HG03520 (cell line): ENCODE measurements around the gene TMEM17.
"Not testable (repeated sequence)": the region's sequence is repeated elsewhere in the genome, so short reads cannot be mapped to it uniquely, and the experiment has no call there.

Source experiments
- ATAC-seq: cut with Tn5 transposase; IDR thresholded peaks from one replicate; pipeline ENCODE4 v1.9.1; 2021; ENCODE audit warnings: mild to moderate bottlenecking, moderate library complexity; ENCODE audit not compliant: unreplicated experiment

The TMEM17 gene

GRCh38 chr2:62505750-62506420 lies at the start of gene TMEM17:
TMEM17 (minus strand) TSS chr2:62506195; CDS start chr2:62506129, 66 bp downstream.
- peak; percentile 84 for ATAC-seq

DNA sequence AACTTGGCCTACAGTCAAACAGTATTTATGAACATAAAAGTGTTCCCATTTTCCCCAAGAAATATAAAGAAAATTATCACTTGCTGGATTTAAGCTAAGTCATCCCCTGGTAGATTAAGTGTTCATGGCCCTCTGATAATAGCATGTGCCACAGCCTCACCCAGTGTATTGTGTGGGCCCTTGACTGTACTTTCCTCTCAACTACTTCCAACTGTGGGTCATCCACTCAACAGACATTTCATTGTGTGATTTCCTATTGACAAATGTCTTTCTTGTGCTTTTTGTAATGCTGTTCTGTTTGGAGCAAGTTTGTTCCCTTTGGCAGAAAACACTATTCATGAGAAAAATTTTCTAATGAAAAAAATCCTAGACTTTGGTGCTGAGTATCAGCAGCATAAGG lies 48.4 kb upstream of the TMEM17 start:
- no peak for ATAC-seq

- no peak for ATAC-seq
These were observed 44.5 kb upstream of the TMEM17 start for GRCh38 chr2:62550461-62550860.

GRCh38 chr2:62547854-62548253 lies 41.9 kb upstream of the TMEM17 start:
- no peak for ATAC-seq

DNA sequence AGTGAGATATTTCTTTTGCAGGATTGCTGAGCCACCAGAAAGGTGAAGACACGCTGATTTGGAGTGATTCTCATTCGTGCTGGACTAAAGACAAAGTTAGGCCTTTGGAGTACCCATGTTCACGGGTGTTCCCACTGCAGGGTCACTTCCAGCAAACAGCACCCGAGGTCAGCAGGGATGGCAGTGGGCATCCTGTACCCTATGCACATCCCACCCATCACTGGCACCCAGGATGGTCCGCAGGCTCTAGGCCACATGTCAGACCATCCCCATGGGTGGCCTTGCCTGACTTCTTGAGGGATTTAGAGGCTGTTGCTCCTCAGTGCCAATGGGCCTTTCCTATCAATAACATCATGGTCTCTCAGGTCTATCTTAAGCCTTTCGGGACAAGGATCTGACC lies 39.3 kb upstream of the TMEM17 start:
- ATAC-seq: no peak

DNA sequence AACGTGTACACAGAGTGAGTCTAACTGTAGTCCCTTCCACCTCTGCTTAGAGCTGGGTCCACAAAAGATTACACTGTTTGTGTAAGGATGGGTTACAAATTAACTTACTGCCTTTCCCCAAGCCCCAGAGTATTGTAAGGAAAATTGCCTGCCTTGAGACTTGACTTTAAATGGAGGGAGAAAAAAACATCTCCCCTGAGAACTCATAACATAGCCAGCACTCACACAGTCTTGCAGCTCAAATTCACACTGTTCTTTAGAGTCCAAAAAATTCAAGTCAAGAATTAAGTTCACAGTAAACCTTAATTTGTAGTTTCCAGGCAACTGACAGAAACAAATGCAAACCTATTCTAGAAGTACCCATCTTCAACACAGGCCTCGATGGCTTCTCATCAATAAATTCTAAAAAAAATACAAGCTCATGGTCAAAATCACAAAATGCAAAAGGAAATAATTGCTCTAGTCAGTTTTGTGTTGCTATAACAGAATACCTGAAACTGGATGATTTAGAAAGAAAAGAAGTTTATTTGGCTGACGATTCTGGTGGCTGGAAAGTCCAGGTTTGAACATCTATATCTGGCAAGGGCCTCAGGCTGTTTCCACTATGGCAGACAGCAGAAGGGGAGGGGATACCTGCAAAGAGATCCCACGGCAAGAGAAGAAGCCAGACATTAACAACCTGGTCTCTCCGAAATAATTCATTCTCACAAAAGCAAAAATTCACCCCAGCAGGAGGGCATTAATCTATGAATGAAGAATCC lies 34.6 kb upstream of the TMEM17 start:
- no peak for ATAC-seq

- ATAC-seq: no peak
These were observed 33.8 kb upstream of the TMEM17 start for GRCh38 chr2:62539606-62540407.

DNA sequence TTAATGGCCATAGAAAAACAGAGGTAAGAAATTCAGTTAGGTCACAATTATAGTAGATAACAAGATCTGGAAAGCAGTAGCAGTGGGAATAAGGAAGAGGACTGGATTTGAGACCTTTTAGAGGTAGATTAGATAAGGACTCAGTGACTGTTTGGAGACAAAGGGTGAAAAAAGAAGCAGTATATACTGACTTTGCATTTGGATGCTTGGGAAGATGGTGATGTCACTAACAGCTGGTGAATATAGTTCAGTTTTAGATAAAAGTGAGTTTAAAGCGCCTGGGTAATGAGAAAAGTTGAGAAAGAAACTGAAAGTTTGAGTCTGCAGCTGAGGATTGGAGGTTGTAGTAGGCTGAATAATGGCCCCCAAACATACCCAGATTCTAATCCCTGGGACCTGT lies 32.8 kb upstream of the TMEM17 start:
- no peak for ATAC-seq

DNA sequence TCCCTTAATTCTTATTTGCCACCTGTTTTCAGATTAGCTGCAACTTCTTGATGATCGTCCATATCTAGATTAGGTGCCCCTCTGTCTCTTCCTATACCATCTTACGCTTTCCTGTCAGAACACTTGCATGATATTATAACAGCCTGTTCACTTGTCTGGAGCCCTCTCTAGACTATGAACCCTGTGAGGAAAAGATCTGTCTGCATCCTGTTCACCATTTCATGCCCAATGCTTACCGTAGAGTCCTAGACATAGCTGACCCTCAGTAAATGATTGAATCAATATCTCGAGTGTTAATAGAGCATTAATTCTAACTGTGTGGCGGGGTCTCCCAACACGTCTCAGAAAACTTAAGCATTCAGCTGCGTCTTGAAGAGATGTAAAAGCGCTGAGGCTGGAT lies 31.8 kb upstream of the TMEM17 start:
- ATAC-seq: no peak

- no peak for ATAC-seq
These were observed 31.0 kb upstream of the TMEM17 start for GRCh38 chr2:62536873-62537547.

DNA sequence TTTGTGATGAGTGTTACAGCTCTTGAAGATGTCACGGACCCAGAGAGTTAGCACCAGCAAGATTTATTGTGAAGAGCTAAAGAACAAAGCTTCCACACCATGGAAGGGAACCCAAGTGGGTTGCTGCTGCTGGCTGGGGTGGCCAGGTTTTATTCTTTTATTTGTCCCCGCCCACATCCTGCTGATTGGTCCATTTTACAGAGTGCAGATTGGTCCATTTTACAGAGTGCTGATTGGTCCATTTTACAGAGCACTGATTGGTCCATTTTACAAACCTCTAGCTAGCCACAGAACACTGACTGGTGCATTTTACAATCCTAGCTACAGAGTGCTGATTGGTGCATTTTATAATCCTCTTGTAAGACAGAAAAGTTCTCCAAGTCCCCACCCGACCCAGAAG lies 29.5 kb upstream of the TMEM17 start:
- ATAC-seq: not testable (repeated sequence)

DNA sequence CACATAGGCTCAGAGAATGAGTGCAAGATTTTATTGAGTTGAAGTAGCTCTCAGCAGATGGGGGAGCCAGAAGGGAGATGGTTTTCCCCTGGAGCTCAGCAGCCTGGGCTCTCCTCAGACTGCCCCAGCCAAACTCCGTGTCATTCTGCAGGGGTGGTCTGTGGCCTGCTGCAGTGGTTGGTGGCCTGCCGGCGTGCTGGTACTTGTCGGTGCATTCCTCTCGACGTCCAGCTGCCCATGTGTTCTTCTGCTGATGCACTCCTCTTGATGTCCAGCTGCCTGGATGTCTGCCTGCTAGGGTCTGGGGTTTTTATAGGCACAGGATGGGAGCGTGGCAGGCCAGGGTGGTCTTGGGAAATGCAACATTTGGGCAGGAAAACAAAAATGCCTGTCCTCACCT lies 25.6 kb upstream of the TMEM17 start:
- no peak for ATAC-seq

- ATAC-seq: no peak
These were observed 23.8 kb upstream of the TMEM17 start for GRCh38 chr2:62529758-62530157.

- no peak for ATAC-seq
These were observed 21.6 kb upstream of the TMEM17 start for GRCh38 chr2:62527478-62528210.

GRCh38 chr2:62526531-62527381 lies 20.8 kb upstream of the TMEM17 start:
- ATAC-seq: no peak

DNA sequence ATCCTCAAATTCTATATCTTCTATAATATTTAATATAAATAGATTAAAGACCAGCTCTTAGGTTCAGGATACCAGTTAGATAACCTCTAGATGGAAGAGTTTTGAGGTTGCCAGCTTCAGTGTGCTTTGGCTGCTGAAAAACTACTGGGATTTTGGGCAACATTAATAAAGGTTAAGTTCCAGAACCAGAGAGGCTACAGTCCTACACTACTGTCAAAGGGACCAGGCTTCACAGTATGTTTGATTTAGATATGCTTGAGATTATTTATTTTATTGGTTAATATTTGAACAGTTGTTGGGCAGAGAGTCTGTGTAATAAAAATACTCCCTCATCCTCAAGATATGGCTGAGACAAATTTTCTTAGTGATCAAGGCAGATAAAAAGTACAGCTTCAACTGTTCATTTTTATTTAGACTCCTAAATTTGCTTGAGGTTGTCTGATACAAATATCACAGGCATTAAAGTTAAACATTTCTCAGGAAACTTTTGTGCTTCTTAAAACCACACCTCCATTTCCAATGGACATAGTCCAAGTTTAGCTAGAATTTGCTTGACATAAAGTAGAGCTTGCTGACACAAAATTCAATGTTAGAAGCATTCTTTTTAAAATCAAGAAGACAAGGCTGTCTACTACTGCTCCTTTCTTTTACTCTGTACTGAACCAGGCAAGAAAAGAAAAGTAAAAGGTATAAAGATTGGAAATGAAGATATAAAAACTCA lies 19.7 kb upstream of the TMEM17 start:
- no peak for ATAC-seq

DNA sequence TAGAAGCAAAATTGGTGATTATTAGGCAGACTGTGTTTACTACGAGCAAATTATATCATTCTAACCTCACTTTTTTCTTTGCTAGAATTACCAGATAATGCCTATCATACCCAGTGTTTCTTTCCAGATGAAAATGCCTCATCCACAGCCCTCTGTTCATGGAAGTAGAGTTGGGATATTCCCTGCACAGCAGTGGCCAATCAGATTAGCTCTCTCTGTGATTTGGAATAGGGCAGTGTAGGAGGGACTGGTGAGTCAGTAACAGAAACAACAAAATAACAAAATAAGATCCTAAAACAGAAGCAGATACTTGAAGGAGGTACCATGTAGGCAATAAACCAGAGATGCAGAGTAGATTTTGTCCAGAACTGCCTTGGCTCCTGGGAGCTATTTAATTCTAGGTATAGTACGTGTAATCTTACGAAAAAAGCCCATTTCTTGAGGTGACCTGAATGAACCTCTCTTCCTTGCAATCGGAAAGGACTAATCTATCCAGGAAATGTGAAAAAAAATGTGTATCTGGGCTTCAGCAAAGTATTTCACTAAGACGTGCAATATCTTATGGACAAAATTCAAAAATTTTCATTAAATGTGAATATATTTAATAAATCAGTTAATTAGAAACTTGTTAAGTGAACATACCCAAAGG lies 18.4 kb upstream of the TMEM17 start:
- no peak for ATAC-seq

GRCh38 chr2:62521061-62521460 lies 15.1 kb upstream of the TMEM17 start:
- not testable (repeated sequence) for ATAC-seq
